Endothelial cell (in vitro differentiated cells): ENCODE data around the gene FMO3. TPM values are rescaled to one million over a fixed set of nuclear protein-coding genes. Genes with fewer than 3 reads are reported as not detected.

Experiments used
- DNase-seq: peaks from one replicate; pipeline ENCODE4 v3.0.0; 2021; ENCODE audit warnings: low spot score
- H3K27ac Mint-ChIP-seq: one replicate; pipeline ENCODE4 v1.8.0; 2021; ENCODE audit warnings: mixed read lengths, inconsistent platforms; ENCODE audit not compliant: unreplicated experiment
- H3K27me3 Mint-ChIP-seq: one replicate; pipeline ENCODE4 v1.8.0; 2021; ENCODE audit warnings: mild to moderate bottlenecking, moderate library complexity, mixed read lengths, inconsistent platforms; ENCODE audit not compliant: unreplicated experiment
- H3K36me3 Mint-ChIP-seq: one replicate; pipeline ENCODE4 v1.8.0; 2021; ENCODE audit warnings: mild to moderate bottlenecking, low read depth, mixed read lengths, inconsistent platforms; ENCODE audit not compliant: unreplicated experiment
- H3K4me1 Mint-ChIP-seq: one replicate; pipeline ENCODE4 v1.8.0; 2021; ENCODE audit warnings: mild to moderate bottlenecking, mixed read lengths, inconsistent platforms; ENCODE audit not compliant: unreplicated experiment
- H3K4me3 Mint-ChIP-seq: one replicate; pipeline ENCODE4 v1.8.0; 2021; ENCODE audit warnings: mild to moderate bottlenecking, mixed read lengths, inconsistent platforms; ENCODE audit not compliant: unreplicated experiment
- H3K9me3 Mint-ChIP-seq: one replicate; pipeline ENCODE4 v1.8.0; 2021; ENCODE audit warnings: mixed read lengths, inconsistent platforms; ENCODE audit not compliant: unreplicated experiment
- total RNA-seq: library from RNA; stranded (reverse); fragmentation: NEBNext Ultra II Directional; extraction: Animal tissue kit (Norgen Biotek cat#: 25700); gene quantifications from one replicate; pipeline ENCODE4 v1.2.1, GENCODE V29; 2021; ENCODE audit not compliant: unreplicated experiment
- TF ChIP-seq, protein P1 (sequence below): fragments of 200-600 bp; sonication (generic); IDR thresholded peaks from one replicate; pipeline ENCODE4 v1.5.0; 2021; ENCODE audit warnings: antibody characterized with exemption; ENCODE audit not compliant: unreplicated experiment

FMO3 gene
- total RNA-seq, 1 donor from 2014 or later = not detected

DNA sequence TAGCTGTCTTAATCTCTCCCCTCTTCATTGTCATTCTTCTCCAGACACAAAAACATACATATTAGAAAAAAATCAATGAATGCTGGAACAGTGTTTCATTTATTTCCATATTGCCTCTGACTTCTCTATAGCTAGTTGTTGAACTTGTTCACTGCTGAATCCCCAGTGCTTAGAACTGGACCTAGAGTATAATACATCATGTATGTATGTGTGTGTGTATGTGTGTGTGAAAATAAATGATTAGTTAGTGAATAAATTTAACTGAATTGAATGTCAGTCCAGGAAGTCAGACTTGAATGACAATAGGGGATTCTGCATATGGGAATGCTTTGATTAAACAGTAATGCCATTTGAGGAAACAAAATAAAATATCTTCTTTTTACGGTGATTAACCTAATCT is 36.4 kb downstream of the FMO3 start:
- peaks cover 6% of the 10 kb centered on the region for H3K4me1 Mint-ChIP-seq
- no peak overlapping the region for H3K4me3 Mint-ChIP-seq
- no peak overlapping the region for H3K27ac Mint-ChIP-seq
- H3K36me3 Mint-ChIP-seq = no peaks in the 10 kb centered on the region
- H3K27me3 Mint-ChIP-seq = no peaks in the 10 kb centered on the region
- DNase-seq = no peak
- TF ChIP-seq, protein P1, sequence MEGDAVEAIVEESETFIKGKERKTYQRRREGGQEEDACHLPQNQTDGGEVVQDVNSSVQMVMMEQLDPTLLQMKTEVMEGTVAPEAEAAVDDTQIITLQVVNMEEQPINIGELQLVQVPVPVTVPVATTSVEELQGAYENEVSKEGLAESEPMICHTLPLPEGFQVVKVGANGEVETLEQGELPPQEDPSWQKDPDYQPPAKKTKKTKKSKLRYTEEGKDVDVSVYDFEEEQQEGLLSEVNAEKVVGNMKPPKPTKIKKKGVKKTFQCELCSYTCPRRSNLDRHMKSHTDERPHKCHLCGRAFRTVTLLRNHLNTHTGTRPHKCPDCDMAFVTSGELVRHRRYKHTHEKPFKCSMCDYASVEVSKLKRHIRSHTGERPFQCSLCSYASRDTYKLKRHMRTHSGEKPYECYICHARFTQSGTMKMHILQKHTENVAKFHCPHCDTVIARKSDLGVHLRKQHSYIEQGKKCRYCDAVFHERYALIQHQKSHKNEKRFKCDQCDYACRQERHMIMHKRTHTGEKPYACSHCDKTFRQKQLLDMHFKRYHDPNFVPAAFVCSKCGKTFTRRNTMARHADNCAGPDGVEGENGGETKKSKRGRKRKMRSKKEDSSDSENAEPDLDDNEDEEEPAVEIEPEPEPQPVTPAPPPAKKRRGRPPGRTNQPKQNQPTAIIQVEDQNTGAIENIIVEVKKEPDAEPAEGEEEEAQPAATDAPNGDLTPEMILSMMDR = no peak
- H3K9me3 Mint-ChIP-seq = no peaks in the 10 kb centered on the region

DNA sequence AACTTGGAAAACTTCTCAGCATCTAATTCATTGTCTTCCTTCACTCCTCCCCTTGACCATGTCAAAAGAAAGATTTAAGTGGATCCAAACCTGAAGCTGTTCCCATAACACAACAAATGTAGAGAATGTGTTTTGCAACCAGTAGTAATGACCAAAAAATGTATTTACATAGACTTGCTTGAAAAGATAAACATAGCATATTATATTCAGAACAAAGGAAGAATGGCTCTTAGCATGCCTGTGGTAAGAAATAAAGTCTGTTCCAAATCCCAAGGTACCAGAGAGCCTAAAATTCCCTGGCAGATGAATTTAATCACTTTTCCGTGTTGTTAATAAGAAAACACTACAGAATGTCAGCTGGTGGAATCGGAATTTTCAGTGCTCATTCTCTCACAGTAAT is 36.8 kb downstream of the FMO3 start:
- Mint-ChIP-seq H3K27me3 (no peaks in the 10 kb centered on the region), H3K36me3 (no peaks in the 10 kb centered on the region)
- DNase-seq = no peak

DNA sequence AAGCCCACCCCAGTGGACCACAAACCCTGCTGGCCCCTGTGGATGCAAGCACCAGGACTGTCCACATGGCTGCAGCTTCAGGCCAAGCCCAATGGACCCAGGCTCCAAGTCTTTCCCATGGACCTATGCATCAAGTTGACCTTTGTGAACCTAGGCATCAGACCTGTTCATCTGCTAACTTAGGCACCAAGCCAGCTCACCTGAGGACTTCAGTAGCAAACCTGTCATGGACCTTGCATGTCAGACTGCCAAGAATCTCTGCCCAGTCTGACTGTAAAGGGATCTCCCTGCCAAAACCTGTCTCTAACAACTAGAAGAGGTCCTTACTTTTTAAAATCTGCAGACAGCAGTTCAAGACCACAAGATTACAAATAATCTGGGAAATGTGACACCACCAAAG is 37.8 kb downstream of the FMO3 start:
- Mint-ChIP-seq H3K9me3 (no peaks in the 10 kb centered on the region), H3K4me1 (peaks cover 6% of the 10 kb centered on the region), H3K27ac (no peak overlapping the region), H3K4me3 (no peak overlapping the region), H3K27me3 (no peaks in the 10 kb centered on the region), H3K36me3 (no peaks in the 10 kb centered on the region)
- no peak for DNase-seq
- TF ChIP-seq, protein P1 = no peak

More for the DNA sequence above, 36.8 kb downstream of the FMO3 start:
- TF ChIP-seq, protein P1 = no peak
- H3K4me3 Mint-ChIP-seq = no peak overlapping the region
- no peaks in the 10 kb centered on the region for H3K9me3 Mint-ChIP-seq
- no peak overlapping the region for H3K27ac Mint-ChIP-seq
- peaks cover 6% of the 10 kb centered on the region for H3K4me1 Mint-ChIP-seq

DNA sequence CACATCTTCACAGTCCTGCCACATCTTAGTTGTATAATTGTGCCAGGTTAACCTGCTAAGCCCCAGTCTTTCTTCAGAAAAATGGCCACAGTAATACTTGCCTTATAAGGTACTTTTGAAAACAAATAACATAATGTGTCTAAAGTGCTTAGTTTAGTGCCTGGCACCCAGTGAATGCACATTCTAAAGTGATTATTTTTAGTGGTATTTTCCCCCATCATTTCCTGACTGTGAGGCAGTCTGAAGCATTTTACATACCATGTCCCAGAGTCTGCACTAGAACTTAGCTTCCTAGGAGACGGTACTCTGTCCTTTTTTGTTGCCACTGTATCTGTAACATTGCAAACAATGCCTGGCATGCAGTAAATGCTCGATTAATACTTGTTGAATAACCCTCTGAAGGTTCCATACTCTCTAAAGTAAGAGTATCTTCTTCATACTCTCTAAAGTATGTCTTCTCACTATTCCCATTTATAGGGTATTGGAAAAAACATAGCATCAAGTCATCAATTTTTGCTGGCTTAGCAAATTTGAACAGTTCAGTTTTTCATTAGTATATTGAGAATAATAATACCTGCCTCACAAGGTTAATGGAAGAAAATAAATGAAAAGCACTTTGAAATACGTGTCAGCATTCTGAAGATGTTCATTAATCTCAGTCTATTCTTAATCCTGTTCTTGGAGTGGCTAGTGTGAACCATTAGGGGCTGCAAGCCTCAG is 43.7 kb downstream of the FMO3 start:
- TF ChIP-seq, protein P1 = no peak
- Mint-ChIP-seq H3K4me3 (no peak overlapping the region), H3K4me1 (no peaks in the 10 kb centered on the region), H3K27me3 (no peaks in the 10 kb centered on the region), H3K36me3 (no peaks in the 10 kb centered on the region), H3K27ac (no peak overlapping the region), H3K9me3 (no peaks in the 10 kb centered on the region)
- DNase-seq = no peak

DNA sequence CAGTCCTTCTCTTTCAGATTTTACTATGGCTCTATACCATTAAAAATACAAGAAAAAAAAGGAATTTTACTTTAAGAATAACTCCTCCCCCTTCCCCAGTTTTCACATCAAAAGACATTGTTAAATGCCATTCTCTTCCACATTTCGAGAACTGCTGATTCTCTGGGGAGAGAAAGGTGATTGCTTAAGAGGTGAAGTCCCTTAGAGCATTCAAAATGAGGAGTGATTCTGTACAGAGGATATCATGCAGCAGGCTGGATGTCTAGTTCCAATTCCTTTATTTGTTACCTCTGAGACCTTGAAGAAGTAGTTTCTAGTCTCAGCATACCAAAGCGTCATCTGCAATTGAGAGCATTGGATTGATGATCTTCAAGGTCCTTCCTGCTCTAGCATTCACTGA is 46.9 kb downstream of the FMO3 start:
- DNase-seq = no peak
- TF ChIP-seq, protein P1 = no peak
- no peaks in the 10 kb centered on the region for H3K27me3 Mint-ChIP-seq
- no peak overlapping the region for H3K27ac Mint-ChIP-seq
- peaks cover 2% of the 10 kb centered on the region for H3K4me1 Mint-ChIP-seq
- H3K36me3 Mint-ChIP-seq = no peaks in the 10 kb centered on the region
- H3K9me3 Mint-ChIP-seq = no peaks in the 10 kb centered on the region
- no peak overlapping the region for H3K4me3 Mint-ChIP-seq
